GM12878 (cell line): ENCODE data around the gene PPIF. TPM values are rescaled to one million over a fixed set of nuclear protein-coding genes. Genes with fewer than 3 reads are reported as not detected.

ENCODE experiments used
- ATAC-seq: fragments of 200-7000 bp; cut with Tn5 transposase; 3 replicates; pipeline ENCODE4 v1.9.1; 2020; ENCODE audit warnings: mild to moderate bottlenecking, moderate library complexity
- BruUV-seq: library from RNA; stranded (reverse); fragments of 400-500 nt; replicated peaks from 2 replicates; lab custom pipeline; 2021; lab: Mats Ljungman, UMichigan
- CTCF ChIA-PET: fragments of 300-600 bp; sonication (Branson Sonifier 250); formaldehyde crosslinking; extraction: SDS; loops from one replicate; lab custom pipeline; 2021; ENCODE audit warnings: inconsistent platforms; lab: Yijun Ruan, JAX
- POLR2A ChIA-PET: fragments of 350-600 bp; formaldehyde crosslinking; extraction: SDS; loops from one replicate; lab custom pipeline; 2021; ENCODE audit warnings: inconsistent platforms; lab: Charles Lee
- RAD21 ChIA-PET: fragments of 300-600 bp; sonication (Branson Sonifier 250); formaldehyde crosslinking; loops from one replicate; lab custom pipeline; 2023; ENCODE audit warnings: antibody characterized with exemption; ENCODE audit not compliant: unreplicated experiment; lab: Charles Lee
- SMC1A ChIA-PET: fragments of 300-600 bp; sonication (Branson Sonifier 250); formaldehyde crosslinking; loops from one replicate; lab custom pipeline; 2023; ENCODE audit not compliant: unreplicated experiment, uncharacterized antibody; lab: Charles Lee
- DNase-seq: peaks from one replicate; pipeline ENCODE4 v3.0.0-alpha.2; 2011; ENCODE audit warnings: low read depth, low spot score
- FAIRE-seq: peaks from 3 replicates; lab custom pipeline; 2011; peaks lifted over from hg19 to GRCh38; lab: Jason Lieb, UNC
- H2AFZ ChIP-seq: 2 replicates; pipeline ENCODE4 v1.6.0; 2011; ENCODE audit warnings: low read depth, low read length, control low read depth; ENCODE audit not compliant: control insufficient read depth
- H3K27ac ChIP-seq: 2 replicates; pipeline ENCODE4 v1.5.1; 2011; ENCODE audit warnings: control low read depth; ENCODE audit not compliant: control insufficient read depth, insufficient read depth
- H3K27me3 ChIP-seq, 2 experiments: replicated peaks in 1 of 2; 2 replicates each; pipeline versions ENCODE4 v1.6.0 to v1.6.1; 2011; ENCODE audit warnings: low read length in 1 of 2; ENCODE audit not compliant: control insufficient read depth in 2 of 2, insufficient read depth in 2 of 2
- H3K36me3 ChIP-seq, 2 experiments: 2 replicates each; pipeline ENCODE4 v1.5.1; 2011; ENCODE audit warnings: low read length in 1 of 2; ENCODE audit not compliant: control insufficient read depth in 2 of 2, insufficient read depth in 2 of 2
- H3K4me1 ChIP-seq: 2 replicates; pipeline ENCODE4 v1.6.1; 2011; ENCODE audit warnings: mild to moderate bottlenecking, low read length, moderate library complexity, mixed read lengths; ENCODE audit not compliant: control insufficient read depth, insufficient read depth
- H3K4me2 ChIP-seq: 2 replicates; pipeline ENCODE4 v1.6.0; 2011; ENCODE audit warnings: control low read depth; ENCODE audit not compliant: control insufficient read depth, insufficient read depth
- H3K4me3 ChIP-seq: fragments of 200-600 bp; sonication (generic); 2 replicates; pipeline ENCODE4 v1.5.1; 2016
- H3K79me2 ChIP-seq: 2 replicates; pipeline ENCODE4 v1.6.0; 2011; ENCODE audit warnings: low read length; ENCODE audit not compliant: control insufficient read depth, insufficient read depth
- H3K9ac ChIP-seq: 2 replicates; pipeline ENCODE4 v1.8.0; 2011; ENCODE audit warnings: low read length, control low read depth, mixed read lengths; ENCODE audit not compliant: control insufficient read depth, insufficient read depth
- H3K9me3 ChIP-seq: replicated peaks from 3 replicates; pipeline ENCODE4 v1.5.1; 2011; ENCODE audit warnings: mild to moderate bottlenecking, low read length; ENCODE audit not compliant: control insufficient read depth, insufficient read depth
- H4K20me1 ChIP-seq: 2 replicates; pipeline ENCODE4 v1.6.0; 2011; ENCODE audit not compliant: control insufficient read depth, insufficient read depth
- CHD2 ChIP-seq: IDR thresholded peaks from 2 replicates; pipeline ENCODE4 v1.6.1; 2011; ENCODE audit warnings: low read depth, low read length, improper control_type of control experiment, borderline replicate concordance
- HCFC1 ChIP-seq: fragments of 150-350 bp; IDR thresholded peaks from 2 replicates; pipeline ENCODE4 v1.6.1; 2014; ENCODE audit warnings: low read length
- IKZF1 ChIP-seq: fragments of 450-650 bp; conservative IDR thresholded peaks from 2 replicates; pipeline ENCODE4 v1.6.1; 2017; ENCODE audit warnings: antibody characterized with exemption, mild to moderate bottlenecking
- NBN ChIP-seq: fragments of 450-650 bp; IDR thresholded peaks from 2 replicates; pipeline ENCODE4 v1.6.1; 2016
- POLR2A ChIP-seq: IDR thresholded peaks from 2 replicates; pipeline ENCODE4 v1.6.1; 2011; ENCODE audit warnings: low read depth, mild to moderate bottlenecking, low read length
- SRF ChIP-seq, 2 experiments: IDR thresholded peaks; 2 replicates each; pipeline ENCODE4 v1.6.1; 2011; ENCODE audit warnings: low read depth in 2 of 2, low read length in 2 of 2, mild to moderate bottlenecking in 1 of 2, moderate library complexity in 1 of 2
- WGBS: methylation state at CpG from one replicate; pipeline ENCODE4 v1.1.6; 2016; ENCODE audit warnings: low lambda C conversion rate; ENCODE audit not compliant: insufficient replicate concordance, insufficient coverage; ENCODE audit errors: missing lambda C conversion rate; 5-methylcytosine and 5-hydroxymethylcytosine counted together
- in situ Hi-C: fragments of 300-500 bp; cut with MboI; formaldehyde crosslinking; loops from 9 replicates; pipeline ENCODE4 v1.14.3; 2018; ENCODE audit warnings: mixed read lengths
- intact Hi-C: fragments of 100-400 bp; cut with micrococcal nuclease; formaldehyde crosslinking; loops from one replicate; pipeline ENCODE4 v1.14.2; 2022; ENCODE audit not compliant: unreplicated experiment
- polyA plus RNA-seq, 11 experiments: library from polyadenylated mRNA; depleted of rRNA in 4 of 11; unstranded in 6 of 11; stranded (reverse) in 5 of 11; fragments of >200 nt; fragmentation: Nextera tagmentation in 4 of 11; fragmentation: Illumina TruSeq in 1 of 11; extraction: Ambion mirVana in 4 of 11; extraction: Trizol in 1 of 11; gene quantifications; 1 replicate in 1 of 11; 2 replicates in 10 of 11; pipeline versions ENCODE4 v1.2.1 to v1.2.3, GENCODE V29; 2011 to 2016; ENCODE audit warnings: inconsistent platforms in 2 of 11, missing spikeins in 2 of 11, low read depth in 1 of 11
- total RNA-seq, 4 experiments: library from RNA; depleted of rRNA in 3 of 4; stranded (reverse); fragments of >200 nt in 3 of 4; fragmentation: Illumina TruSeq in 1 of 4; extraction: Trizol in 1 of 4; gene quantifications; 2 replicates each; pipeline versions ENCODE4 v1.2.1 to v1.2.3, GENCODE V29; 2013 to 2021

PPIF gene
- total and polyA plus RNA-seq, 10 of the 15 experiments (the other 5 are each of a cell fraction or from before 2014, with no cell fraction given), result 28.8 to 180 (median 128) TPM

- no peak overlapping the region for H3K4me2 ChIP-seq
- WGBS, result 25% methylated on average over 13 of the region's 15 CpGs
- no peaks in the 10 kb centered on the region for H4K20me1 ChIP-seq
- no peak overlapping the region for H3K9ac ChIP-seq
- intact Hi-C loops, result no loop called here
- in situ Hi-C loops, result no loop called here
- RAD21 ChIA-PET, result interaction anchor here (1.0 to 1.2 kb wide), 2 partner anchors 25 to 92 kb away, joined by 3 read pairs; no protein-coding TSS in a partner anchor
- POLR2A ChIA-PET, result no interaction called here
- H3K27me3 ChIP-seq, result no peaks in the 10 kb centered on the region; a peak in 3 of 4 replicates
- H3K4me1 ChIP-seq, result no peaks in the 10 kb centered on the region
- H3K4me3 ChIP-seq, result no peak overlapping the region
- TF ChIP-seq SRF (IDR thresholded peaks at IDR 0.05; ENCODE audit: low read depth in 2 of 2, low read length in 2 of 2) (no peak), IKZF1 (no peak), CHD2 (no peak), POLR2A (no peak), HCFC1 (no peak), NBN (no peak)
- H2AFZ ChIP-seq, result no peak overlapping the region
- FAIRE-seq, result no peak
- no peak overlapping the region for H3K27ac ChIP-seq
- H3K36me3 ChIP-seq, result no peaks in the 10 kb centered on the region
- ATAC-seq, result no peak
- SMC1A ChIA-PET, result interaction anchor here (0.5 kb wide), 1 partner anchor 9 kb away, joined by 3 read pairs; no protein-coding TSS in a partner anchor
- CTCF ChIA-PET, result interaction anchor here (0.6 to 1.5 kb wide), 7 partner anchors 25 to 719 kb away, joined by 3 to 6 read pairs (median 4); no protein-coding TSS in a partner anchor
- BruUV-seq, result no TSS peak
- no peaks in the 10 kb centered on the region for H3K9me3 ChIP-seq
- DNase-seq, result no peak
- H3K79me2 ChIP-seq, result no peaks in the 10 kb centered on the region
Observed at GRCh38 chr10:79399223-79399831, 52.1 kb downstream of the PPIF start.
